GM18517 (cell line): ENCODE measurements around the gene ABCA8.

Source experiments
- ATAC-seq: cut with Tn5 transposase; IDR thresholded peaks from one replicate; pipeline ENCODE4 v1.9.1; 2021; ENCODE audit warnings: mild to moderate bottlenecking, moderate library complexity; ENCODE audit not compliant: unreplicated experiment

ABCA8 gene

GRCh38 chr17:68943123-68943811 lies 11.9 kb downstream of the ABCA8 start:
- ATAC-seq = no peak

- ATAC-seq = no peak
These were observed 12.8 kb downstream of the ABCA8 start for GRCh38 chr17:68942389-68942788.

DNA sequence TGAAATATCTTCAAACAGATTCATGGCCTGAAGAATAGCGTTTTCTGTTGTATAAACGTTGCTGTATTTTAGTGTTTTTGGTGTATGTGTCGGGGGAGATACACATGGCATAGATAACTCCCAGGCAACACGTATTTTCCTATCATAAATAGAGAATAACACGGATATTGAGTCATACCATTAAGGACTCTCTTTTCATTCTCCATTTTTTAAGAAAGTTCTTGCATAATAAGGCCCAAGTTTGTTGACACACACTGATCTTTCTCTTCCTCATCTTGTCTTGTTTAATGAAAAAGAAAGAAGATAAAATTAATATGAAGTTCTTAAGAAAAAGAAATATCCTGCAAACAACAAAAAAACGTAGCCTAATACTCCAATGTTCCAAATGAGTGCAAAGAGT lies 13.4 kb downstream of the ABCA8 start:
- no peak for ATAC-seq

GRCh38 chr17:68939195-68939594 lies 16.0 kb downstream of the ABCA8 start:
- no peak for ATAC-seq

GRCh38 chr17:68937890-68938514 lies 17.2 kb downstream of the ABCA8 start:
- no peak for ATAC-seq

DNA sequence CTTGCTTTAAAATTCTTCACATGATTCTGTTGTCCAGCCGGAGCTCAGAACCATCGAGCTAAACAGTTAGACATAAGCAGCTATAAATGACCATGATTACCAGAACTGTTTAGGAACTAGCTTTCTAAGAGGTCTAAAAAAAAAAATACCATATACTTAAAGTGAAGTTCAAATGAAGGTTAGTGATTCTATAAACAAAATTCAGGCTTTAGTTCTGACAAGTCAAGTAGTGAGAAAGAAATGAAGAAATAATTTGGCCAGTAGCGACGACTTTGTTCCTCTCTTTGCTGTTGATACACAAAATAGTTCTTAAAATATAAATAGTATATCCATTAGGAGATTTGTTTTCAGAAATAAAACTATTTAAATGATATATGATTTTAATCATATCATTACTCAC lies 27.7 kb downstream of the ABCA8 start:
- no peak for ATAC-seq

DNA sequence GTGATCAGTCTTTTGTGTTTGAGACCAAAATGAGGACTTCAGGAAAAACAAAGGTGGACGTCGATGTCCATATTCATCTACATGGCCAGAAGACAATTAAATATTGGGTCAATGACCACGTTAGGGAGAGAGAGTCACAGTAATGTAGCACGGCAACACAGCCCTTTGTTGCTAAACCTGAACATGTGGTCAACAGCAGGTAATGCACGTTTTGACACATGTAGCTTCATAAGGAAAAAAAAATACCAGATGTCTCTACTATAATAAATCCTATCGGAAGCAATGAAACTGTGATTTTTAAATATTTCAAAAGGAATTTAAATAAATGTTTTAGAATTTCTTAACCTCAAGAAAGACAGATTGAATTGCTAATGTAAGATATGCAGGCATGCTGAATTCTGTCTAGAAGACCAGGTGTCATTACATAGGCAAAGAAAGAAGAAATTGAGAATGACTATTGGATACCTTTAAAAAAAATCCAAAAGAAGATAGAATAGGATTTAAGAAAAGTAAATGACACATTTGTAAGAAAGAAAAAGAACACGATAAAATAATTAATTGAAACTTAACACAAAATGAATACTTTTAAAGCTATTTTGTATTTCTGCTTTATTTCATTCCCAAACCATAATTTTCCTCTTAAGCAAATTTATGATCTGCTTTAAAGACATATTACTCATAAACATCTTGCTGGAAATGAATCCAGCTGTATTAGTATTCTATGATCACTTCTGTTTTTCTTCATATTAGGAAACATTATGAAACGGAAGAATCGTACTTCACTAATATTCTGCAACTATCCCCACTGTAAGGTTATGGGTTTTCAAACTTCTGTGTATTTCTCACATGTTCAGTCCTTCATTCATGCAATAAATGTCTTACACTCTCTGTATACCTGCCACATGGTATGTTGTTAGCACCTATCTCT lies 30.1 kb downstream of the ABCA8 start:
- no peak for ATAC-seq

- no peak for ATAC-seq
These were observed 44.3 kb downstream of the ABCA8 start for GRCh38 chr17:68910789-68911431.

DNA sequence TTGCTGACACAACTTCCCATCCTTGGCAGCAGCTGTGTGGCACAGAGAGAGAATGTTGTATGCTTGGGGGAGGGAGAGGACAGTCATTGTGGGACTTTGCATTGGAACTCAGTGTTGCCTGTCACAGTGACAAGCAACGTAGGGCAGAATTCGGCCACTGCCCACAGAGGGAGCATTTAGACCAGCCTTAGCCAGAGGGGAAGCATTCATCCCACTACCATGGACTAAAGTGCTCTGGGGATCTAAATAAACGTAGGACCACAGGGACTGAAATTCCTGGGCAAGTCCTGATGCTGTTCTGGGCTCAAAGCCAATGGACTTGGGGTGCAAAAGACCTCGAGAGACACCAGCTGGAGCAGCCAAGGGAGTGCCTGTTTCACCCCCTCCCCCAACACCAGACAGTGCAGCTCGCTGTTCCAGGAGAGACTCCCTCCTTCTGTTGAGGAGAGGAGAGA lies 44.9 kb downstream of the ABCA8 start:
- ATAC-seq = no peak

DNA sequence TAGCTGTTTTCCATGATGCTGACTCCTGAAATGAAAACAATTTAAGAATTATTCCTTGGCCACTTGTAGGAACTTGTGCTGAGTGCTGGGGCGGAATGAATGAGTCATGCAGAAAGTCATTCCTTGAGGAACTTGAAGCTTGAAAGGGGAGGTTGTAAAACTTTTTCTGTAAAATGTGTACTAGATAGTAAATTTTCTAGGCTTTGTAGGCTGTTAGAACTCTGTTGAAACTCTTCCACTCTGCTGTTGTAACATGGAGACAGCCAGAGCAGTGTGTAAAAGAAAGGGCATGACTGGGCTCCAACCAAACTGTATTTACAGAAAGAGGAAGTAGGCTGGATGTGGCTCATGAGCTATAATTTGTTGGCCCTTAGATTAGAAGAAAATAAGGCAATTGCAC lies 46.1 kb downstream of the ABCA8 start:
- ATAC-seq = no peak

GRCh38 chr17:68908045-68908444 lies 47.1 kb downstream of the ABCA8 start:
- ATAC-seq = peak; percentile 66

DNA sequence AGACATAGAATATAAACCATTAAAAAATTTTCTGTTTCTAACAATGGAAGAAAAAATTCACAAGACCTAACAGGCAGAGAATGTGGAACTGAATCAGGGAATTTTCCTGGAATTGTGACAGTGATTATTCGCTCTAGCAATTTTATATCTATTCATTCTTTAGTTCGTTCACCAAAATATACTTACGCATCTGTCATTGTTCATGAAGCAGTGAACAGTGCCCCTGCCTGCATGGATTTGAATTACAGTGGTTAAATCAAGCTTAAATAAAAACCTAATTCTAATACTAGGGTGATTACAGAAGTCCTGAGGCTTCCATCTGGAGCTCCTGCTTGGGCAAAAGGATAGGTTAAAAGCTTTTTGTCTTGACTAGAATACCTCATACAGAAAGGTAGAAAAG lies 48.6 kb downstream of the ABCA8 start:
- no peak for ATAC-seq

DNA sequence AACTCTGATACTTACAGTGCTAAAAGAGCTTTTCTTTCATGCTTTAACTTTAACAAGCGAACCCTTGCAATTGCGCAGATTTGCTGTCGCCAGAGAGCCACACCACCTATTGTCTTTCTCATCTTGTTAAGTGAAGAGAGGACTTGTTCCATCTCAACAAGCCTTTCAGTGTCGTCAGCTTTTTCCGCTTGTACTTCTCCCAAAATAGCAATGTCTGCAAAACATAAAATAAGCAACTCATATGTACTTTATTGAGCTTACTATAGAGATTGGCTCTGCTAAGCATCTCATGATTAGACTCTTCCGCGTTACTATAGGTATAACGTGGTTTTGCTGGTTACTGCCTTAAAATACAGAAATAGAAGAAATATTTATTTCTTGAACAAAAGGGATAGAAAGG lies 51.9 kb downstream of the ABCA8 start:
- no peak for ATAC-seq

- no peak for ATAC-seq
These were observed 57.6 kb downstream of the ABCA8 start for GRCh38 chr17:68897557-68897956.

DNA sequence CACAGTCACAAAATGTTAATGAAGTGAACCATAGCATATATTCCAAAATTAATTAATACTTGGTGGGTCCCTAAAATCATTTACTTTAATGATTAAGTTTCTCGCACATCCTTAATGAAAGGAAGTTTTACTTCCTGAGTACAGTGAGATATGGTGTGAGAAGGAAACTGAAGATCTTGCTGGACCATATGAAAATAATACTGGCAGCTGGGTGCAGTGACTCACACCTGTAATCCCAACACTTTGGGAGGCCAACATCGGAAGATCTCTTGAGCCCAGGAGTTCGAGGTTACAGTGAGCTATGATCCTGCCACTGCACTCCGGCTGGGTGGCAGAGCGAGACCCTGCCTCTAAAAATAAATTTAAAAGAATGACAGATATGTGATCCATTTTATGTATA lies 62.5 kb downstream of the ABCA8 start:
- ATAC-seq = no peak

DNA sequence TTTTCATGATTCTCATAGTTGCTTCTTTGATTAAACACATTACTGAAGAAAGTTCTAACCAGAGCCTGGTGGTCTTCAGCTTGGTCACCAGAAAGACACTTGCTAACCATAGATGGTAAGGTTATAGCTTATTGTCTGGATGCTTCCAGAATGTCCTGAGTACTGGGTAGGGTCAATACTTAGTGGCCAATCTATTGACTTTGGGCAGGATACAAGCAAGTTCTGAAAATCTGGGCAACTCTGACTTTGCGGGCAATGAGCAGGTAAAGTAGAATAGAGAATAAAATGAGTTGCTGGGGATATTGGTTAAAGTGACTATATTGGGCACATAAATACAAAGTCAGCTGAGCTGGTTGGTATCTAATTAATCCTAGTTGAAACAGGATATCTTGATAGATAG lies 63.0 kb downstream of the ABCA8 start:
- no peak for ATAC-seq

DNA sequence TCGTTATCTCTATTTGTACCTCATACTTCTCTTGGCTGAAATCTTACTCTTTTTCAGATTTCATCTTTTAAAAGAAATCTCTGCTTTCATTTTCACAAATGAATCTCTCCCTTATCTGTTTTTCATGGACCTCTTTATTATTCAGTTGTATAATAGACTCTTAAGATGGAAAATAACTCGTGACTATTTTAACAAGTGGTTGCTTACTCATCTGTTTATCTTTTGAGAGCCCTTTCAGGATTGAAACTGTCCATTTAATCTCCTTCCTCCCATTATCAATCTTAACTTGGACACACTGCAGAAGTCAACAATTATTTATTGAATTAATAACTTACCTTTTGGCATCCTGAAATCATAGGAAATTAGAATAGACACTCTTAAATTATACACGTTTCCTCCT lies 68.8 kb downstream of the ABCA8 start:
- no peak for ATAC-seq

GRCh38 chr17:68884888-68885287 lies 70.3 kb downstream of the ABCA8 start:
- ATAC-seq = no peak

- ATAC-seq = no peak
These were observed 76.8 kb downstream of the ABCA8 start for GRCh38 chr17:68878226-68878885.

GRCh38 chr17:68871447-68871846 lies 83.7 kb downstream of the ABCA8 start:
- ATAC-seq = no peak

GRCh38 chr17:68870976-68871375 lies 84.2 kb downstream of the ABCA8 start:
- ATAC-seq = no peak
